NCI-H2227 treated with DMSO at 0.1 percent for 48 hours (cell line): ENCODE measurements around the gene RNFT2.
A peak's percentile ranks its signal among the peaks of the same experiment; 100 is the strongest.

Experiments used
- DNase-seq: peaks from one replicate; lab custom pipeline; 2025; lab: John Stamatoyannopoulos, UW

The RNFT2 gene, protein sequence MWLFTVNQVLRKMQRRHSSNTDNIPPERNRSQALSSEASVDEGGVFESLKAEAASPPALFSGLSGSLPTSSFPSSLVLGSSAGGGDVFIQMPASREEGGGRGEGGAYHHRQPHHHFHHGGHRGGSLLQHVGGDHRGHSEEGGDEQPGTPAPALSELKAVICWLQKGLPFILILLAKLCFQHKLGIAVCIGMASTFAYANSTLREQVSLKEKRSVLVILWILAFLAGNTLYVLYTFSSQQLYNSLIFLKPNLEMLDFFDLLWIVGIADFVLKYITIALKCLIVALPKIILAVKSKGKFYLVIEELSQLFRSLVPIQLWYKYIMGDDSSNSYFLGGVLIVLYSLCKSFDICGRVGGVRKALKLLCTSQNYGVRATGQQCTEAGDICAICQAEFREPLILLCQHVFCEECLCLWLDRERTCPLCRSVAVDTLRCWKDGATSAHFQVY

DNA sequence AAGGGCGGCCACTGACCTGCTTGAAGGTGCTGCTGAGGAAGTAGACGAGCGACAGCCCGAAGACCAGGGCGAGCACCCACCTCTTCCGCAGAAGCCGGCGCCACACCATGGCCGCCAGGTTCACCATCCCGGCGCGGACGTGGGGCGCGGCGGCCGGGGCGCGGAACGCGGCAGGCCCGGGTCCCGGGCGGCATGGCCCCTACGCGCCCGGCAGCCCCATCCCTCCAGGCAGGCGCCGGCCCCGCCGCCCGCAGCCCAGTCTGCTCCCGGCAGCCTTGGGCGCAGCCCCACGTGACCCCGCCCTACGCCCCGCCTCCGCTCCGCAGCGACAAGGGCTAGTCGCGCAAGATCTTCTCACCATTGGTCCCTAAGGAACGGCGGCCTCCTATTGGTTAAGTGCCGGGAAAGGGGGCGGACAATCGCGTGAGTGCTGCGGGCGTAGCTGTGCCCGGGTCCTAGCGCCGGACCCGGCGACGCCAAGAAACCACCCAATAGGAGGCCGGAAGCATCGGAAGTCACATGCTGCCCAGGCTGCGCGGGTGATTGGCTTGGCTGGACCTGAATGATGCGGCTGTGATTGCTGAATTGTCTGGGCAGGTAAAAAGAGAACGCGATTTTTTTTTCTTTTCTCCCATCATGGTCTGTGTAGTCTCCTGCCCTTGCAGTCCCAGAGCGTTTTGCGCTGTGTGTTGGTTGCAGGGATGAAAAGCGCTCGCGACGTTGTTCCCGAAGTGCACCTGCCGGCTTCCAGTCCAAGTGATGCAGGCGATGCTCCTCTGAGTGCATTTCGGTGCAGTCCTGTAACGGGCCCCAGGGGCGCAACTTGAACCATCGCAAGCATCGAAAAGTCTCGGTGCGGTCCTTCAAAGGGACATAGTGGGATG, at the start of gene RNFT2, which contains the start of gene SPRING1:
Gene RNFT2, plus strand, starts transcription at position 542 of the 884 bp plus-strand sequence. CDS start 2,183 bp downstream, outside the sequence.
Gene SPRING1, minus strand, starts transcription at position 296 of the 884 bp plus-strand sequence. Its CDS starts 169 bp downstream, at position 127.
- peak; percentile 98 for DNase-seq

DNA sequence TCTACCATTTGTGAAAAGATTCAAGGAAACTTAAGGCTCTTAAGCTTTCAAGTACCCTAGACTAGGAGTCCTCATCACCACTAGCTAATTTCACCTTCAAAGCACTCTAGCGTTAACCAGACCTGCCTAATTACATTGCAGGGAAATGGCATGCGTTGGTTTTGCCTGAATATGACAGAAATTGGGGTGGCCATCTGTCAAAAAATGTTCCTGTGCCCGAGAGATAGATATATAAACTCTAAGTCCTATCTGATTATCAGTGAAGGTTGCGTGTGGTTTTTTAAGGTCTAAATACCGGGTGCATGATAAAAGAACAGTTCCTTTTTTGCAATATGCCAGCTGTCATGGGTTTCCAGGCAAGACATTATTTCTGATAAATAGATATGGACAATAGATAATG, 48.6 kb upstream of the RNFT2 start:
- DNase-seq, result no peak

DNA sequence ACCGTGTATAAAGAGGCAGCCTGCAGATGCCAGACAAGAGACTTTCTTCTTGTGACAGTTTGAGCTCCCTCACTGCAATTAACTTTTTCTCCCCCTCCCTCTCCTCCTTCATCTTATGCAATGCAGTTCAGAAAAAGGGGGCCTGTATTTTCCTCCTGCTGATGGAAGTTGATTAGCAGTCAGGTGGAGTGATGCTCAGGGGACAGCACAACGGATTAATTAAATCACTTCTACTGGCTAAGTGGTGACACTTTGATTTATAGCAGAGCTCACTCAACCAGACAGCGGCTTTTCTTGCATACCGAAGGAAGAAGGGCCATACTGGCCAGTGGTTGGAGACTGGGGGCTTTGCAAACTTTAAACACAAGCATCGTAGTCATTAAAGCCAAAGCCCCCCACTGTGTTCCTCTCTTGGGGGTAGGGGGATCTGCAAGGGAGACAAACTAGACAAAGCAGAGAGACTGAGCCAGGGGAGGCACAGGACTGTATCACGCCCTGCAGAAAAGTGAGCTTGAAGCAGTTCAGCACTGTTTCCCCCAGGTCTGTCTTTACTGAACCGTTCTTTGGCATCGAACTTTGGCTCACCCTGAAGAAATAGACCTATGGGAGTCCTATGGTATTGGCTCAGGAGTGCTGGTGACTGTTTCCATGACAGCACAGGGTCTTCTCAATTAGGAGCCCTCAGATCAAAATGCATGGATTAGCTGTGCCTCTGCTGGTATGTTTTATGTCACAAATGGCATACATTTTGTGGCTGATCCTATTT, 48.0 kb upstream of the RNFT2 start:
- DNase-seq, result no peak

DNA sequence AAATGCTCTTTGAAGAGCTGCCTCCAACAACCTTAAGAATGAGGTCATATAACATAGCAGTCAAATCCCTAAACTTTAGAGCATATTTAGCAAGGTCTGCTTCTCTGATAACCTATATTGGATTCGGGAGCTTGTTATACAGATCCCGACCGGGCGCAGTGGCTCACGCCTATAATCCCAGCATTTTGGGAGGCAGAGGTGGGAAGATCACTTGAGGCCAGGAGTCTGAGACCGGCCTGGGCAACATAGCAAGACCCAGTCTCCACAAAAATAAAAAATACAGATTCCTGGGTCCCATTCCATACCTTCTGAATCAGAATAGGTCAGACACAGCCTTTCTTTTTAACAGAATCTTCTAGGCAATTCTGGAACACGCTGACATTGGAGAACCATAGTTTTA, 46.9 kb upstream of the RNFT2 start:
- DNase-seq, result no peak

GRCh38 chr12:116691636-116692035, 46.5 kb upstream of the RNFT2 start:
- no peak for DNase-seq

- no peak for DNase-seq
Observed at GRCh38 chr12:116692605-116693004, 45.5 kb upstream of the RNFT2 start.

GRCh38 chr12:116693286-116694227, 44.6 kb upstream of the RNFT2 start:
- DNase-seq, result no peak

- DNase-seq, result no peak
Observed at GRCh38 chr12:116694653-116695463, 43.3 kb upstream of the RNFT2 start.

DNA sequence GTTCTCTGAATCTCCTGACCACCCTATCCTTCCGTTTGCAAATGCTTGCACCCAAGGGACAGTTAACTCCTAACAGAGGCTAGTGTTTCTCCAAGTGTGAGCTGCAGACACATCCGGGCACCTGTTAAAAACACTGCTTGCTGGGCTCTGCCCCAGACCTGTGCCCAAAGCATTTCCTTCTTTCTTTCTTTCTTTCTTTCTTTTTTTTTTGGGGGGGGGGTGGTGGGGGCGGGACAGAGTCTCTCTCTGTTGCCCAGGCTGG, 42.7 kb upstream of the RNFT2 start:
- DNase-seq, result no peak

DNA sequence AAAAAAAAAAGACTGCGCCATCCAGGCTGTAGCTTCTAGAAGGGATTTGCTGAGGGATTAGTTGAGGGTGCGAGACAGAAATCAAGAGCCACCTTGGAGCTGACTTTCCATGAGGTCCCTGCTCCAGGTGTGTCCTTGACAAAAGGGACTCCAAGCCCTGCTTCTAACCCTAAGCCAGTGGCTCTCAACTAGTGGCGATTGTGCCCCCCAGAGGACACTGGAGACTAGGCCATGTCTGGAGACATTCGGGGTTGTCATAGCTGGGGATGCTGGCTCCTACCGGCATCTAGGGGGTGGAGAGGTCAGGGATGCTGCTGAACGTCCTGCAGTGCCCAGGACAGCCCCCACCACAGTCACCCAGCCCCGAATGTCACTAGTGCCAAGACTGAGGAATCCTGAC, 40.8 kb upstream of the RNFT2 start:
- no peak for DNase-seq

GRCh38 chr12:116697716-116698115, 40.4 kb upstream of the RNFT2 start:
- DNase-seq, result no peak

DNA sequence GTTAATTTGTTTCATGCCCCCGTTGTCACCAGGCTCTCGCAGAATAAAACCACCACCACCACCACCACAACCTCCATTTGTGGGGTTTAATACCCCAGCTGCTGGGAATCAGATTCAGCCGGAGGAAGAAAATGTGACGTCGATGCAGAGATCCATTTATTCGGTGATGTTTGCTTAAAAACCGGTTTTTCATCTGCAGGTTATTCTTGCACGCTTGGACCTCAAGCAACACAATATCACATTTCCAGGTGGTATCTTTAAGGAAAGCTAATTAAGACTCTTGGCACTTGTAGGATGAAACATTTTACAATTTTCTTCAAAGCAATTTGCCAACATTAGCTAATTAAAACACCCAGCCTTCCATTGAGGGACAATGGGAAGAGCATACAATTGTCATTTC, 40.0 kb upstream of the RNFT2 start:
- DNase-seq, result no peak

DNA sequence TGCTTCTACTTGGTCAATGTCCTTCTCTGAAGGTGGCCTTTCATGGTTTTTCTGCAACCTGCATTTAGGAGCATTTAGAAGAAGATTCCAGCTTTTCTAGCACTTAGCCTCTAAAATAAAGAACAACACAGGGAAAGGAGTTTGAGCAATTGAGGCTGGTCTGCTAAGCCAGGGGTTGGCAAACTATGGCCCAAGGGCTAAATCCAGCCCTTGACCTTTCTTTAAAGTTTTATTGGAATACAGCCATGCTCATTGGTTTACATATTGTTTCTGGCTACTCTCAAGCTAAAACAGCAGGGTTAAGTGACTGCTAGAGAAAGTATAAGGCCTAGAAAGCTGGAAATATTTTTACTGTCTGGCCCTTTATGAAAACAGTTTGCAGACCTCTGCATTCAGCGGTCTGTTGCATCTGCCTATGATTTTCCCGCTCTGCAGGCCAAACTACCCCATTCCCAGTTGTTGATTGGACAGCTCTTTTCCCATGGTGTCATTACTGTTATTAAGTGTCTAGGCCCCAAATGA, 39.5 kb upstream of the RNFT2 start:
- DNase-seq, result no peak

DNA sequence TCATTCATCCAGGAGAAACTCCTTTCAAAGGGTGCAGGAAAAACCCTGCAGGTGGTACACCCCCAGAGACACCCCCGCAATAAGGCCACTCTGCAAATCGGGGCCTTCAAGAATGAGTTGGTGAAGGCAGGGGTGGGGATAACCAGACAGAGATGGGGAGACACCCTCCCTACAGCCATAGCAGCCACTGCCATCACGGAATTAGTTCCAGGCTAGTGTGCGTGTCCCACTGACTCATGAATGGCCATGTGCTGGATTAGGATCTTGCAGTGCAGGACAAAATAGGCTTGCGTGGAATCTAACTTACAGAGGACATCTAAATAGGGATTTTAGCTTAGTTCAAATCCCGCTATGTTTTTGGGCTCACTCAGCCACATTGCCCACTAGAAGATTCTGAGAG, 38.0 kb upstream of the RNFT2 start:
- no peak for DNase-seq

GRCh38 chr12:116701432-116701831, 36.7 kb upstream of the RNFT2 start:
- DNase-seq, result no peak

DNA sequence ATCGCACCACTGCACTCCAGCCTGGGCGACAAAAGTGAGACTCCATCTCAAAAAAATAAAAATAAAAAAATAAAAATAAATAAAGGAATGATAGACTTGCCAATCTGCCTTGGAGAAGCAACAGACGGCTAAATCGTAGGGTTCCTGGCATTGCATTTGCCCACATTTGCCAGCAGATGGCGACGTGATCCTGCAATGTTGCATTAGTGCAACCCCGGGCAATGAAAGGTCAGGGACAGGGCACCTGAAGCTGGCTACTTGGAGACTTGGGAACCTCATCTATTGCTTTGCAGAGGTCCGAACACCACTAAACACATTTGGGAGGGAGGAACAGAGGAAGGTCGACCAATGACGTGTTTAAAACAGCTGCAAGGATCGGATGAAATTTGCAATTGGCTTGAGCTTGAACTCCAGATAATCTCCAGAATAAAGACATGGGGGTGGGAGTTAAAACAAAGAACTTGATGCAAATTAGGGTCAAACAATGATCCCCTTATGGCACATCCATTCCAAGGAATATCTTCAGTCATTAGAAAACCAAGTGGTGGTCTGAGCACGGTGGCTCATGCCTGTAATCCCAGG, 34.8 kb upstream of the RNFT2 start:
- peak; percentile 58 for DNase-seq

- DNase-seq, result no peak
Observed at GRCh38 chr12:116707751-116708150, 30.4 kb upstream of the RNFT2 start.

- DNase-seq, result peak; percentile 54
Observed at GRCh38 chr12:116708826-116709756, 29.0 kb upstream of the RNFT2 start.

GRCh38 chr12:116709768-116710167, 28.3 kb upstream of the RNFT2 start:
- DNase-seq, result peak; percentile 73
